Stimulated activated CD4-positive, alpha-beta T cell treated with anti-CD3 and anti-CD28 coated beads, Interleukin-1b, Interleukin-23, amount 100 ng/mL, for 4 hours (primary cell): Measurements from ENCODE around the gene KRTAP5-10.
A peak's percentile ranks its signal among the peaks of the same experiment; 100 is the strongest.
"Not testable (repeated sequence)": the region's sequence is repeated elsewhere in the genome, so short reads cannot be mapped to it uniquely, and the experiment has no call there.

Source experiments
- DNase-seq, 2 donors: peaks; one replicate each; pipeline ENCODE4 v3.0.0-alpha.2; 2020; ENCODE audit warnings: low read depth in 2 of 2

The KRTAP5-10 gene

GRCh38 chr11:71572811-71573210 is 7.4 kb downstream of the KRTAP5-10 start:
- no peak for DNase-seq

GRCh38 chr11:71574418-71574817 is 9.1 kb downstream of the KRTAP5-10 start:
- DNase-seq = no peak

GRCh38 chr11:71575723-71576424 is 10.5 kb downstream of the KRTAP5-10 start:
- no peak for DNase-seq

GRCh38 chr11:71576688-71577465 is 11.5 kb downstream of the KRTAP5-10 start:
- not testable (repeated sequence) for DNase-seq

- no peak for DNase-seq
Observed at GRCh38 chr11:71577469-71578004, 12.2 kb downstream of the KRTAP5-10 start.

GRCh38 chr11:71579513-71579912 is 14.2 kb downstream of the KRTAP5-10 start:
- DNase-seq = not testable (repeated sequence)

GRCh38 chr11:71580057-71581003 is 15.0 kb downstream of the KRTAP5-10 start:
- no peak for DNase-seq

GRCh38 chr11:71581826-71582225 is 16.5 kb downstream of the KRTAP5-10 start:
- DNase-seq = no peak

- DNase-seq = no peak
Observed at GRCh38 chr11:71582309-71582895, 17.0 kb downstream of the KRTAP5-10 start, which contains the start of gene KRTAP5-11. TSS of gene KRTAP5-11 (minus strand) at chr11:71582875. CDS start at chr11:71582837, 38 bp downstream.

- not testable (repeated sequence) for DNase-seq
Observed at GRCh38 chr11:71582969-71583368, 17.6 kb downstream of the KRTAP5-10 start.

GRCh38 chr11:71585673-71586072 is 20.3 kb downstream of the KRTAP5-10 start:
- not testable (repeated sequence) for DNase-seq

GRCh38 chr11:71588314-71588713 is 23.0 kb downstream of the KRTAP5-10 start:
- DNase-seq = not testable (repeated sequence)

GRCh38 chr11:71588822-71589545 is 23.6 kb downstream of the KRTAP5-10 start:
- peak; percentile 31 to 55 for DNase-seq

- not testable (repeated sequence) for DNase-seq
Observed at GRCh38 chr11:71589546-71589920, 24.2 kb downstream of the KRTAP5-10 start.

GRCh38 chr11:71603221-71603620 is 37.9 kb downstream of the KRTAP5-10 start:
- DNase-seq = not testable (repeated sequence)

- not testable (repeated sequence) for DNase-seq
Observed at GRCh38 chr11:71604798-71605488, 39.6 kb downstream of the KRTAP5-10 start.

GRCh38 chr11:71606853-71607519 is 41.6 kb downstream of the KRTAP5-10 start:
- DNase-seq = not testable (repeated sequence)

GRCh38 chr11:71607520-71608216 is 42.3 kb downstream of the KRTAP5-10 start:
- not testable (repeated sequence) for DNase-seq

GRCh38 chr11:71608272-71608671 is 42.9 kb downstream of the KRTAP5-10 start:
- DNase-seq = not testable (repeated sequence)
